HK-2 (cell line): ENCODE data around the gene ARHGEF4.

Source experiments
- DNase-seq: peaks from one replicate; pipeline ENCODE4 v3.0.0-alpha.2; 2018; ENCODE audit not compliant: unreplicated experiment

Gene ARHGEF4

DNA sequence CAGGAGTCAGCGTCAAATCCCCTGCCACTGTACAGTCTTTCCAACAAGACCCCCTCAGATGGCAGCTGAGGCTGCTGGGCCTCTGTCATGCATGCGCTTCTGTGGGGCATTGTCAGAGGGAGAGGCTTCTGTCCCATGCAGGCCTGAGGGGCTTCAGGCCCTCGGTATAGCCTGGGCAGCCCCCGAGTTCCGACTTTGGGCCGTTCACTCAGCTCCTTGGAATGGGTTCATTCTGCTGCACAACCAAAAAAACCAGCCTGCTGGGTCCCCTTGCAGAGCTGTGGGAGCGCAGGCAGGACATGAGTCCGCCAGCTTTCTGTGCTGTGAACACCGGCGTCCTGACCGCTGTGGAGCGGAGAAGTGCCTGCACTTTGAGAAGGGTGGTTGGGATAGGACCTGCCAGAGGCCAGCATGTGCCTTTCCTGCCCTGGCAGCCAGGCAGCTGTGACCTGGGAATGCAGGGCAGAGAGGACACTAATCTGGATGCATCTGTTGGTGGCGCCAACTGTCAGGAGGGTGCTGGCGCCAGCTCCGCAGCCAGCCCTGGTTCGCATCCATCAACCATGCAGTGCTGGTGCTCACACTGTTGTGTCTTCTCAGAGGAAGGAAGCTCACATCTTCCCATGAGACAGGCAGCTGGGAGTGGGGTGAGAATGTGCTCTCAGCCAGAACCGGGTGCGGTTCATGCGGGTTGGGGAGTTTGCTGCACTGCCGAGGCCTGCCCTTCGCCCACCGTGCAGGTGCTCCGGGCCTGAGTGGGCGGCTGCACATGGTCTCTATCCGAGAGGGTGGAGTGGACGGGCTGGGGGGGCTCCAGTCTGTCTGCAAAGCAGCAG lies 14.3 kb downstream of the ARHGEF4 start:
- DNase-seq: no peak

DNA sequence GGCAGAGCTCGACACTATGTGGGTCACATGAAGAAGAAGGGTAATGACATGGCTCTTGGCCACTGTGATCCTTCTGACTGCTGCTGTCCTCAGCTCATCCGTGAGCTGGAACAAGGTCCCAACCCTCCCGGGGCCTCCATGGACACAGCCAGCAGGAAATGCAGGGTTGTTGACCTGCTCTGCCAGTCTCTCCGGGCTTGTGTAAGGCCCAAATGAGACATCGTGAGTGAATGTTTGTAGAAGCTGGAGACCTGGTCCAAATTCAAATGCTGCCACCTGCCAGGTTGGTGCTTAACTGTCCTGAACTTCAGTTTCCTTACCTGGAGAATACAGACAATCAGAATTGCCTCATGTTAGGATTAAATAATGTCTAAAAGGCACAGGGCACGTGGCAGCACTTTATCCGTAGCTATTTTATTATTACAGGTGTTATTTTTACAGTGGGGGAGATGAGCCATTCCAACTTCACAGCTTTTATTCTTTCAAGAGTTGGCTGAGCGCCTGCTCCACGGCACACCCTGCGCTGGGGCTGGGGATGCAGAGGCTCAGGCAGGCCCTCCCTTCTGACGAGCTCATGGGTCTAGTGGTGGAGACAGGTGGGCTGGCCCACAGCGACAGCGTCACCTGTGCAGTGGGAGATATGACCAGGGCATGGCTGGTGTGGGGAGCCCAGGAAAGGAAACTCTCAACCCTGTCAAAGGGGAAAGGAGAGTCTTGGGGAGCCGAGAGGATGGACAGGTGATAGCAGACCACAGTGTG lies 15.1 kb downstream of the ARHGEF4 start:
- no peak for DNase-seq

DNA sequence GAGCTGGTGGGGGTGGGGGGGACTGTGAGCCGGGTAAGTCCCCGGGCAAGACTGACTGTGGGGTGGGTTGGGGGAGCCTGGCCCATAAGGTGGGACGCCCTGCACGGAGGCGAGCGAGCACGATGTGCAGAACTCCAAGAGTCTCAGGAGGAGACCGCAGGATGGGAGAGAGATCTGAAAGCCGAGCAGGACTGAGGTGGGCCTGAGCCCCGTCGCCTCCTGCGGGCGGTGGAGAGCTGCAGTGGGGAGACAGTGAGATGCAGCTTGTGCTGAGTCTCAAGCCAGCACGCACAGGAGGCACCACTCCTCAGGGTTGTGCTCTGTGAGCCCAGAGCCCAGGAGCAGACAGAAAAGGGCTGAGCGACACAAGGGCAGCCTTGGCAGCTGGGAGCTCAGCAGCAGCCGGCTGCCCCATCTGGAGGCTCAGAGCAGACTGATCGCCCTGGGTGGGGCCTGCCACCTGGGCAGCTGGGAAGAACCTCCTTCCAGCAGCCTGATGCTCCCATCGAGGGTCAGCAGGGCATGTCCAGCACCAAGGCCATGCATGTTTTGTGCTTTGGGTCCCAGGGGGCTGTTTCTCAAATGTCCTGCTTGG lies 15.9 kb downstream of the ARHGEF4 start:
- no peak for DNase-seq

- DNase-seq: no peak
Observed at GRCh38 chr2:130853391-130853790, 16.7 kb downstream of the ARHGEF4 start.

DNA sequence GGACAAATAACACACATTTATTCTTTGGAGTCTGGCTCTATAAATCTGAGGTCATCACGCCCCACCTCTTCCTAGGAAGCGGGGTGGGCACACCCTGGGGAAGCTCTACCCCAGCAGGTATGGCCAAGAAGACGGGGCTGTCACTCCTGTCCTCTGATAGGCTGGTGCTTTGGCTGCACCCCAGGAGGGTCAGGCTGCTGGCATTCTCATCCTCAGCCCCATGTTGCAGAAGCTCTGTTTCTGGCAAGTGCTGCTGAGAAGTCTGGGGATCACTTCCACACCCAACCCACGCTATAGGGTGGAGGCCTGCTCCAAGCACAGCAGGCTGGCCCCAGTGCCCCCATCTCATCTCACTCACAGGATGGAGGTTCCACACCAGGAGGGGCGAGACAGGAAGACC lies 17.6 kb downstream of the ARHGEF4 start:
- no peak for DNase-seq

DNA sequence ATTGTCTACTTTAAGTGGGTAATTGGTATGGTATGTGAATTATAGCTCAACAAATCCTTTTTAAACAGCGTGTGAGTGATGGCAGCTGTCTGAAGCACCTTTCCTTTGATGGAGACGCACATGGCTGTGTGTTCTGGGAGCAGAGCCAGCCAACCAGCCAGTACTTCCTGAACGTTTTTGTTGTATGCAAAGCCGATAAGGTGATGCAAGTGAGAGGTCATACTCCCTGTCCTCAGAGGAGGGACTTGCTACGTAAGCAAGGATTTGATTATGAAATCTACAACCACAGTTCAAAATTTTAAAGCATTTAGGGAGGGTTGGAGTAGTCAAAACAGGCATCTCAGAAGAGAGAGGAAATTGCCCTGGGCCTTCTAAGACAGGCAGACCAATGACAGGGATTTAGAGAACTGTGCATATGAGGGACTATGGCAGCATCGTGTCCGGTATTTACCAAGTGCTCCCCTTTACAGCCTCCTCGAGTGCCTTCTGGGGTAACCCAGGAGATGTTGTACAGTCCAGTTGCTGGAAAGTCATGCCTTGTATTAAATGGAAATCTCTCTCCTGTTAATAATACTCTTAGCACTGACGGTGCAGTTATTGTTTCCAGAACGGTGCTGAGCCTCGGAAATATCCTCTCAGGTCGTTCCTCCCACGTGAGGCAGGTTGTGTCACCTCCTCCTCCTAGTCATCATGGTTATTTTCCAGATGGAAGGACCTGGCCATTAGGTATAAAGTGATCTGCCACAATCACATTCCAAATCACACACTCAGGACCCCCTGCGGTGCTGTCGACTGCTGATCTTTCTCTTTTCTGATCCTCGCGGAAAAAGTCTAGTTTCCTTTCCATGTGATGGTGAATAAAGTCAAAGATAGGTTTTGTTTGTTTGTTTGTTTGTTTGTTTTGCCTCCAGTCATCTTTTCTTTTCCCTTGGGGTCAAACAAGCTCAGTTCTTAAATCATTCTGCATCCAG lies 28.4 kb downstream of the ARHGEF4 start:
- no peak for DNase-seq

DNA sequence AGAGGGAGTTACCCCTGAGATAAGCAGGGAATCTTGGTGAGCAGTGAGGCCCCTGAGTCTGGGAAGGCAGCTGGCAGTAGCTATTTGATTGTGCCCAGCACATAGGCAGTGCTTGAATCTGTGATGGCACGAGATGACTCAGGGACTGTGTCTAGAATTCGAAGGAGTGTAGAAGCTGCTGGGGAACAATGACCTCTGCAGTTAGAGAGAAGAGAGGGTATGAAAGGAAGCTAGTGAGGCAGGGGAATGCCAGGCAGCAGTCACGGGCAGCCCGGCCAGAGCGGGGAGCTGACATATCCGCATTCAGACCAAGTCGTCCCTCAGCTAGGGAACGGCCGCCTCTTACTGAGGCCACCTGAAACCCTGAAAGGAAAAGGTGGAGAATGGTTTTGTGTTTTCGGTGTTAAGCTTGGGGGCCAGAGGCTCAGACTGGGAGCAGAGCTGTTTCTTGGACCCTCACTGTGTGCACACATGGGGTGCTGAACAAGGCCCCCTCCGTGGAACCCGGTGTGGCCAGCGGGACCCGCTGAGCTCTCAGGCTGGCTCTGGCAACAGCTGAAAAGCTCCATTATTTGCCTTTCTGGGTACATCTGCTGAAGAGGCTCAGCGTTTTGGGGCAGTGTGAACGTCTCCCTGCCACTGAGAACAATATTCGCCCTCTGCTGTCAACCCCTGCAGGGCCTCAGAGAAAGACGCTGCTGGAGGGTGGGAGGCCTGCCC lies 32.9 kb downstream of the ARHGEF4 start:
- no peak for DNase-seq

DNA sequence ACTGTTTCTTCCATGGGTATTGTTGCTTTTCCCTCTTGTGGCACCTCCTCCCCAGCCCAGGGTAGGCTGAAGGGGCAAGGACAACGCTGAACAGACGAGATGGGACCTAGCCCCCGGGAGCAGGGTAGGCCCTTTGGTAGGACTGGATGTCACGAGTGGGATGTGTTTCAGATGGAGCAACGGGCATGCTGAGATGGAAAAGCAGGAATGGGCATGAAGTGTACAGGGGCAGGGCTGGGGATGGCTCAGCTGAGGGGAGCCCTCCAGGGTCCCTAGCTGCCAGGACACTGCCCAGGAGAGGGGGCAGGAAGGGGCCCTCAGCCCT lies 33.4 kb downstream of the ARHGEF4 start:
- no peak for DNase-seq

- DNase-seq: no peak
Observed at GRCh38 chr2:130870779-130871178, 34.1 kb downstream of the ARHGEF4 start.

GRCh38 chr2:130871843-130872740 lies 35.4 kb downstream of the ARHGEF4 start:
- DNase-seq: no peak

DNA sequence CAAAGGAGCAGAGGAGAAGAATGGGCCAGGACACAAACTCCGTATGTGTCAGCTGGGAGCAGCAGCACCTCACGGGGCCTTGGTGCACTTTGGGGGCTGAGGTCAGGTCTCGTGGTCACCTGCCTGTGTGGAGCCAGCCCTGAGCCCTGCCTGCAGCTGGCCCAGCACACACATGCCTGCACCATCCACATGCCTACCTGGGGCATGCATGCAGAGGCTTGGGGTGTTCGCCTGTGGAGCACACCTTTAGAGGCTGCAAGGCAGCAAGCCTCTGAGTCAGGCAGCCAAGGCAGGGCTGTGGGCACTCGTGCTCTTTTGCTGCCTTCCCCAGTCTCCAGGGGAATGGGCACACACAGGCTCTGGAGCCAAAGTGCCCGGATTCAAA lies 36.0 kb downstream of the ARHGEF4 start:
- DNase-seq: no peak

GRCh38 chr2:130873700-130874346 lies 37.1 kb downstream of the ARHGEF4 start:
- DNase-seq: peak; percentile 65

DNA sequence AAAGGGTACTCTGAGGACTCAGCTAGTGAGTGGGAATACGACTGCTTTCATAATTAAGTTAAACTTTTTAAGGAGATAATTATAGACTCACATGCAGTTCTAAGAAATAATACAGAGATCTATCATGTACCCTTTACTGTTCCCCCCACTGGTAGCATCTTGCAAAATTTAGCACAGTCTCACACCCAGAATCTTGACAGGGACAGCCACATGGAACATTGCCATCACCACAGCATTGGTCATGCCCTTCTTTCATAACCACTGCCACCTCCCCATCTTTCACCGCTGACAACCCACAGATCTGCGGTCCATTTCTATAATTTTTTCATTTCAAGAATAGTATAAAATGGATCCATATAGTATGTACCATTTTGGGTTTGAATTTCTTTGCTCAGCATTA lies 37.8 kb downstream of the ARHGEF4 start:
- no peak for DNase-seq

GRCh38 chr2:130875935-130876334 lies 39.2 kb downstream of the ARHGEF4 start:
- no peak for DNase-seq

DNA sequence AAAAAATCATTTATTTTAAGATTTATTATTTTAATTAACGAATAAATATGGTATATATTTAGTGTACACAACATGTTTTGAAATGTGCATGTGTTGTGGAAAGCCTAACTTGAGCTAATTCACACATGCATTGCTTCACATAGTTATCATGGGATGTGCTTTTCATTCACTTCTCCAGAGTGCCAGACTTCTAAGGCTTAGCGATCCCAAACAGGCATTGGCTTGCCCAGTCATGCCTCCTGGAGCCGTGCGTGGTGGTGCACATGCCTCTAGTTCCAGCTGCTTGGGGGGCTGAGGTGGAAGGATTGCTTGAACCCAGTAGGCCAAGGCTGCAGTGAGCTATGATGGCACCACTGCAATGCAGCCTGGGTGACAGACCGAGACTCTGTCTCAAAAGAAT lies 40.5 kb downstream of the ARHGEF4 start:
- DNase-seq: no peak

DNA sequence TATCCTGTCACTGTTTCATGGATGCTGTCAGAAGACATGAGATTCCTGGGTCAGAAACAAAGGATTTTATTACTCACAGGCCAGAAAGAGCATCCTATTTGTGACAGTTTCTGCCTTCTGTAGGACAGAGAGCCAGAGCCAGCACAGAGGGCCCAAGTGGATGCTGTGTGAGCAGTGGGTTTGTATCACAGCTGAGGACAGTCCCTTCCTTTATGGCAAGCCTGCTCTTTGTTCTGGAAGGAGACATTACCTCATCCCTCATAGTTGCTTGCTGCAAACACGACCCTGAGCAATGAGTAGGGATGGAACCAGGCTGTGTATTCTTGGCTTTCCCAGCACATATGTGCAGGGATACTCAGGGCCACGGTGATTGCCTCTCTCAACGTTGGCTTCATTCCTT lies 41.6 kb downstream of the ARHGEF4 start:
- no peak for DNase-seq

- DNase-seq: no peak
Observed at GRCh38 chr2:130878933-130879332, 42.2 kb downstream of the ARHGEF4 start.

DNA sequence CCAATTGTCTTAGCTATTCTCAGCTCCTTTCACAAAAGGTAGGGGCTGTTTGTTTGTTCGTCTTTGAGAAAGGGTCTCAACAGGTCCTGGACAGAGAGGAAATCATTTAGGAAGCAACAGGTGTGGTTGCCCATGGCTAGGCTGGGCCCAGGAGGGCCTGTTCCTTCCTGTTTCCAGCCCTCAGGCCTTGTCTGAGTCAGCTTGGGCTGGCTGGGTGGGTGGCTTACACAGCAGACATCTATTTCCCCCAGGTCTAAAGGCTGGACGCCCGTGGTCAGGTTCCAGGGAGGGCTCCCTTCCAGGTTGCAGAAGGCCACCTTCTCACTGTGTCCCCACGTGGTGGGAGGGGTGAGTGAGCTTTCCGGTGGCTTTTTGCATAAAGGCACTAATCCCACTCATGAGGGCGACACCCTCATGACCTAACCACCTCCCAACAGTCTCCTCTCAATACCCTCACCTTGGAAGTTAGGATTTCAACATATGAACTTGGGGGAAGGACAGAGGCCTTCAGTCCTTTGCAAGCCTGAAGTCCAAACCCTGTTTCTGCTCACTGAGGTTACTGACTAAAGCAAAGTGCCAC lies 45.5 kb downstream of the ARHGEF4 start:
- DNase-seq: no peak

- no peak for DNase-seq
Observed at GRCh38 chr2:130882991-130883390, 46.3 kb downstream of the ARHGEF4 start.
